NCI-H2029 (cell line): ENCODE data around the gene CNTN1.
"Not testable (repeated sequence)": the region's sequence is repeated elsewhere in the genome, so short reads cannot be mapped to it uniquely, and the experiment has no call there.

ENCODE experiments used
- DNase-seq: peaks from one replicate; lab custom pipeline; 2025; lab: John Stamatoyannopoulos, UW

Gene CNTN1

DNA sequence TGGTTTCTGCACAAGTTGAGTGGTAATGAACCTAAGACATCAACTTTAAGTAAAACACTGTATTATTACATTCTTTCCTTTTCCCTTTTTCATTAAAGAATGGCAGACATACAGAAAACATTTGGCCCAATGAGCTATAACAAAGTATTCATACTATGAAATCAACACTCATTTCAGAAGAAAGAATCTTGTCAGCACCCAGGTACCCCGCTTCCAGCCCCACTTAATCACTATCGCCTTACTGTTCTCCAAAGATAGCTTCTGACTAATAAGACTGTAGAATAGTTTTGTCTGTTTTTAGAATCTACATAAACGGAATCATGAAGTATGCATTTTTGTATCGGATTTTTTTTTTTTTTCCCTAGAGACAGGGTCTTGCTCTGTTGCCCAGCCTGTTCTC lies 9.5 kb downstream of the CNTN1 start:
- DNase-seq: no peak

DNA sequence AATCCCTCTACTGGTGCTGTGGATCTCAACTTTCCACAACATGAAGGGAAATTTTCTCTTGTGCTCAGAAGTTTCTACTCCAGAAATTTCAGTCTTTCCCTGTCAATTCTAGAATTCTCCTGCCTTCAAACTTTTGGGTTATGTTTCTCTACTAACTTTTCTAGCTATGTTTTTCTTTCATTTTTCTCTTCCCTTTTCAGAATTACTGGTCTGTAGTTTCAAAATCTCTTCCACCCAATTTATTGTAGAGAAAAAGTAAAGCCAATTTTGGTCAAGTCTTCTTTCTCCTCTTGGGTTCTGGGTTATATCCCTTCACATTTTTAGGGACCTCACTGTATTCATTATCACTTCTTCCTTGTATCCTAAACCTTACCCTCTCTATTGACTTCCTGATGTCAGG lies 18.9 kb downstream of the CNTN1 start:
- DNase-seq: no peak

- DNase-seq: no peak
These were observed 22.4 kb downstream of the CNTN1 start for GRCh38 chr12:40714636-40715035.

- no peak for DNase-seq
These were observed 23.8 kb downstream of the CNTN1 start for GRCh38 chr12:40716037-40716436.

GRCh38 chr12:40717576-40717975 lies 25.3 kb downstream of the CNTN1 start:
- no peak for DNase-seq

- no peak for DNase-seq
These were observed 26.7 kb downstream of the CNTN1 start for GRCh38 chr12:40718878-40719372.

DNA sequence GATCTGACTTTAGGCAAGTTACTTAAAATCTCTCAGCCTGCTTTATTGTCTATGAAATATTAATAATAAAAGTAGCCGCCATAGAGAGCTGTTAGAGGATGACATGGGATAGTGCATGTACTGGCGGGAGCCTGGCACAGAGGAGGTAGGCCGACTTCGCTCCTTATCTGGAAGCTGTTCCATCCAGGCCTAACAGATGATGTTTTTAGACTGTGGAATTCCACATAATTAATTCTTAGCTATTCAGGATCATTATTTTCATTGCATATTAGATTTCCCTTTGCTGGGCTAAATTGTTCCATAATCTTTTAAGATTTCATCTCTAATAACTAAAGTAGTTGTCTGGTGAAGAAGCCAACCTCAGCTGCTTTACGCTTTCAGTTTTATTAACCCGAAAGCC lies 30.8 kb downstream of the CNTN1 start:
- DNase-seq: no peak

DNA sequence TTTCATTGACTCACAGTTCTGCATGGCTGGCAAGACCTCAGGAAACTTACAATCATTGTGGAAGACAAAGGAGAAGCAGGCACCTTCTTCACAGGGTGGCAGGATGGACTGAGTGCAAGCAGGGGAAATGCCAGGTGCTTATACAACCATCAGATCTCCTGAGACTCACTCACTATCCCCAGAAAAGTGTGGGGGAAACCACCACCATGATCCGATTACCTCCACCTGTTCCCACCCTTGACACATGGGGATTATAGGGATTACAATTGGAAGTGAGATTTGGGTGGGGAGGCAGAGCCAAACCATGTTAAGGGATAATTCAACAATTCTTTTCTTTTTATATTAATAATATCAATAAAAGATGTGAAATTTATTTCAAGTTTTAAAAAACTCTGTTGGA lies 34.1 kb downstream of the CNTN1 start:
- DNase-seq: no peak

- DNase-seq: no peak
These were observed 35.7 kb downstream of the CNTN1 start for GRCh38 chr12:40727774-40728483.

GRCh38 chr12:40730281-40730680 lies 38.0 kb downstream of the CNTN1 start:
- DNase-seq: no peak

GRCh38 chr12:40733871-40734270 lies 41.6 kb downstream of the CNTN1 start:
- no peak for DNase-seq

DNA sequence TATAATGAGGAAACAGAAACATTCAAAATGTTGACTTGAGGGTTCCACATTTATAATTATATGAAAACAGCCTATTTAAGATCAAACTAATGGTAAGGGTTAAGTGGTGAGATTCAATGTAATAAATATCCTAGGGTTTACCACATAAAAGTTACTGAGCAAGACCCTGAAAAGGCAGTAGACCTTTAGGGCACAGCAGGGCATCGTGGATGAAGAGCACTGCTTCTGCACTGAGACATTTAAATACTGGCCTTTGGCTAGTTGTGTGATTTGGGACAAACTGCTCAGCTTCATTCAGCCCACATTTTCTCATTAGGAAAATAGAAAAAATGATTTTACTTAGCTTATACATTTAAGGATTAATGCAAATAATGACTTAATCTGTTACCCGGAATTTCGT lies 42.0 kb downstream of the CNTN1 start:
- DNase-seq: no peak

- DNase-seq: no peak
These were observed 43.5 kb downstream of the CNTN1 start for GRCh38 chr12:40735551-40736230.

- DNase-seq: not testable (repeated sequence)
These were observed 45.2 kb downstream of the CNTN1 start for GRCh38 chr12:40737416-40737815.

DNA sequence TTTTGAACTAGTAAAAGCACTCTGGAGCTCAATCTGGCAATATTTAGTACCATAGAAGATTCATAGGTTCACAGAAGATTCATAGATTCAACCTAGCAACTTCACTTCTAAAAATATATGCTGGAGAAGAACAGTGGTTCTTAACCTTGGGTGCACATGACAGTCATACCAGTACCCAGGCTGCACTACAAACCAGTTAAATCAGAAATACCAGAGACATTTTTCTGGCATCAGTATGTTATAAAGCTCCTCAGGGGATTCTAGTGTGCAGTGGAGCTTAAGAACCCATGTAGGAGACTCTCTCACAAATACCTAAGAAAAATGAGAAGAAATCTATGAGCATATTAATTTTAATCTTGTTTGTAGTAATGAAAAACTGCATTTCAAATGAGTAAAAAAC lies 46.6 kb downstream of the CNTN1 start:
- no peak for DNase-seq

DNA sequence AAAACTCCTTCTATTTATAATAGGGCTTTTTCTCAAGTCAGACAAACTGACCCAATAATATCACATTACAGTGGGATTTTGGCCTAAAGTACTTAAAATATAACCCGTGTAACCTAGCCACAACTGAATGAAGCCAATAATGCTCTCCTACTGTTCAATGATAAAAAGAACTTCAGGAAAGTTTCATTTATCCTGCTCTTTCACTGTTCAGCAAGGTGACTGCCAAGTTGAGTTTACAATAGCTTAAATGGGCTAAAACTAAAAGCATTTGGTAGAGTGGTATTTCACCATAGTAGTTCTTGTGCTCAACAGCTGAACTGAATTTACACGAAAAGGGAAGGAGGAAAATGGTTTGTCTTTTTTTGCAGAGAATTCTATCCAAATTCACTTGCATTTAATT lies 49.8 kb downstream of the CNTN1 start:
- DNase-seq: no peak

DNA sequence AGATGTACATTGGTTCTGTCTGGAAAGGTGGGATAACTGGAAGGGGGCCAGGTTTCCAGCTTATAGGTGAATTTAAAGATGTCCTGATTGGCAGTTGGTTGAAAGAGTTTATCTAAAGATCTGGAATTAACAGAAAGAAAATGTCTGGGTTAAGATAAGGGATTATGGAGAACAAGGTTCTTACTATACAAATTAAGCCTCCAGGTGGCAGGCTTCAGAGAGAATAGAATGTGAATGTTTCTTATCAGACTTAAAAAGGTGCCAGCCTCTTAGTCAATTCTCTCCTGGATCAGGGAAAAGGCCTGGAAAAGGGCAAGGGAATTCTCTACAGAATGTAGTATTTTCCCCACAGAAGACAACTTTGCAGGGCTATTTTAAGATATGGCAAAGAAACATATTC lies 53.1 kb downstream of the CNTN1 start:
- DNase-seq: no peak

DNA sequence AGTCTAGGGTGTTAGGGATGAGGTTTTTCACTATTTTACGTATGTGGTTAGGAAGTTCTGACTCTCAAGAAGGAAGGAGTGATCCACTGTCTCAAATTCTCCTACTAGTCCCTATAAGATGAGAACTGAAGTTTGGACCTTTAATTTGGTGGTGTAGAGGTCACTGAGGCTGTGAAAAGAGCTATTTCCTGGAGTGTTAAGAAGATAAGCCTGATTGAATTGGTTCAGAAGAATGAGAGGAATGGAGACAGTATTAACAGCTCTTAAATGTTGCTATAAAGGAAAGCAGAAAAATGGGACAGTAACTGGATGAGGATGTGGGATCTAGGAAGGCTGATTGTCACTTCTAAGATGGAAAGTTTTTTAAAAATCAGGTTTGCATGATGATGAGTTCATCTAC lies 57.6 kb downstream of the CNTN1 start:
- DNase-seq: no peak

GRCh38 chr12:40752011-40752410 lies 59.8 kb downstream of the CNTN1 start:
- no peak for DNase-seq

- no peak for DNase-seq
These were observed 68.6 kb downstream of the CNTN1 start for GRCh38 chr12:40760821-40761220.

DNA sequence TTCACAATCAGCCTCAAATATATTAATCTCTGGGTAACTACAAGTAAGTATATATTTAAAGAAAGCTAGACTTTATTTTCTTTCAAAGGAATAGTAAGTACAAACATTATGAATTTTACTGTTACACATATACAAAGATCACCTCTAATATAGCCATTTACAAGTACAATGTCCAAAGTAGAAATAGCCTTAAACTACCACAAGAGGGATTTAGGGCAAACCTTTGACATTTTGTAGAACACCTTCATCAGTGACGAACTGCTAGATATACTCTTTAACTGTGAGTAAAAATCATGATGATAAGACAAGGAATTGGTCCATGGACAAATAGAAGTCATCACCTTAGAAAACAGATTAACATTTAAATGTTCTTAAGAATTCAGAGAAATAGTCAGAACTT lies 69.8 kb downstream of the CNTN1 start:
- no peak for DNase-seq

DNA sequence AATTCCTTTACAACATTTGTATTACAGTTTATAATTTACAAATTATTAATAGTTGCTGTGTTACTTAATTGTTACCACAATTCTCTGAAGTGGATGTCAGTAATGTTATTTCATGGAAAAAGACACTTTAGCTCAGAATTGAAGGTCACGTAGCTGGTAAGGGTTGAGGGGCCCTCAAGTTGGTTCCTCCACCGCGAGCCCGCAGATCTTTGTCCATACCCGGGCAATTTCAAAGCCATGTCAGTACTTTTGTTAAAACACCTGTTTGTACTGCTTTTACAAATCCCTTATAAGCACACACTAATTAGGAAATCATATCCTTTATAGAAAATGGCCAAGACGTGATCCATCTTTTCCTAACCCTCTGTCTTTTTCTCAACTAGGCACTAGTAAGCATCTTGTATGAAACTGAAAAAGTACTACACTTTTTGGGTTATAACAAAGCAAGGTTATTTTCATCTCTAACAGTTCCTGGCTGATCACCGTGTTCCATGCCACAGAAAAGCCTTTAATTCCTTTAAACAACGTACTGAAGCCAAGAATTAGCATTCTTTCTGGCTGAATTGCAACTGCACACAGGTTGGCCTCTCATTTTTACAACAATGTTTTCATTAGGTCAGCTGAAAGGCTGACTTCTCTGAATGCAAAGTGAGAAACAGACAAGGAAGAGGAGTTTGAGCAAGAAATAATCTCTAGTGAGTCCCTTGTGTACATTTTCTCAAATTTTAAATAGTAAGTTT lies 76.1 kb downstream of the CNTN1 start:
- DNase-seq: no peak

DNA sequence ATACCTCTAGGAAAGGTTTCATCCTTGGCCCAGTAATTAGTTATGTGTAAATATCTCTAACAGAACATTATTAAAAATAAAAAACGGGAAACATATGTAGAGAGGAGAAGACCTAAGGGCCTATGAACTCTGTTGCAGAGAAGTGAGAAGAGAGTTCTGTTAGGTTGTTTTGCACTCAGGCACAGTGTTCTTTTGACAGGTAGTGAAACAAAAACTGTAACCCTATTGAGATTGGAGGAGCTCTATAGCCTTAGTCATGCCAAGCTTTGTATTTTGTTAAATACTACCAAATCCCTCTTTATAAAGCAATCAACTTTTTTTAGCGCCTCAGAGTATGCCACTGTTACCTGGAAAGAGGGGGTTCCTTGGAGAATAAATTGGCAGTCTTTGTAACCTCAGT lies 77.6 kb downstream of the CNTN1 start:
- DNase-seq: no peak
